Common myeloid progenitor, CD34-positive (primary cell): ENCODE results near the gene HHIPL1.
A peak's percentile ranks its signal among the peaks of the same experiment; 100 is the strongest.

ENCODE experiments used
- CTCF ChIA-PET: fragments of 350-600 bp; sonication (Branson Sonifier 250); formaldehyde crosslinking; loops from one replicate; lab custom pipeline; 2021; ENCODE audit warnings: antibody characterized with exemption; lab: Charles Lee
- POLR2A ChIA-PET: fragments of 350-600 bp; sonication (Branson Sonifier 250); formaldehyde crosslinking; loops from one replicate; lab custom pipeline; 2021; ENCODE audit warnings: antibody characterized with exemption; lab: Charles Lee
- DNase-seq, 3 donors: peaks; one replicate each; pipeline versions ENCODE4 v3.0.0 to v3.0.0-alpha.2; 2013
- H3K27ac ChIP-seq, 2 experiments: 1 replicate in 1 of 2; 2 replicates in 1 of 2; pipeline ENCODE4 v1.7.0; 2013; ENCODE audit warnings: inconsistent platforms in 2 of 2, low read length in 2 of 2, mild to moderate bottlenecking in 2 of 2, low read depth in 1 of 2, moderate library complexity in 1 of 2; ENCODE audit not compliant: severe bottlenecking in 2 of 2, insufficient read depth in 1 of 2, poor library complexity in 1 of 2
- H3K27me3 ChIP-seq, 5 experiments: replicated peaks in 2 of 5; 1 replicate in 3 of 5; 2 replicates in 2 of 5; pipeline versions ENCODE4 v1.6.1 to v1.7.0; 2013; ENCODE audit warnings: low read length in 4 of 5, mild to moderate bottlenecking in 2 of 5, moderate library complexity in 2 of 5, inconsistent platforms in 1 of 5; ENCODE audit not compliant: insufficient read depth in 5 of 5, control insufficient read depth in 4 of 5
- H3K36me3 ChIP-seq, 4 experiments: 1 replicate in 2 of 4; 2 replicates in 2 of 4; pipeline versions ENCODE4 v1.6.1 to v1.7.0; 2013; ENCODE audit warnings: low read length in 3 of 4, control low read depth in 1 of 4, mild to moderate bottlenecking in 1 of 4; ENCODE audit not compliant: control insufficient read depth in 4 of 4, insufficient read depth in 4 of 4
- H3K4me1 ChIP-seq, 4 experiments: 1 replicate in 3 of 4; 2 replicates in 1 of 4; pipeline versions ENCODE4 v1.6.1 to v1.7.1; 2013; ENCODE audit warnings: low read length in 3 of 4, mild to moderate bottlenecking in 3 of 4, control low read depth in 1 of 4, inconsistent platforms in 1 of 4, moderate library complexity in 1 of 4; ENCODE audit not compliant: control insufficient read depth in 4 of 4, insufficient read depth in 4 of 4; ENCODE audit errors: control extremely low read depth in 1 of 4
- H3K4me3 ChIP-seq, 7 experiments: 1 replicate in 4 of 7; 2 replicates in 3 of 7; pipeline versions ENCODE4 v1.5.1 to v1.7.0; 2013; ENCODE audit warnings: mild to moderate bottlenecking in 7 of 7, low read length in 6 of 7, moderate library complexity in 6 of 7, inconsistent platforms in 2 of 7, low read depth in 2 of 7, control low read depth in 1 of 7; ENCODE audit not compliant: insufficient read depth in 4 of 7, control insufficient read depth in 1 of 7; ENCODE audit errors: extremely low read depth in 1 of 7
- H3K9me3 ChIP-seq, 5 experiments: 1 replicate in 4 of 5; 2 replicates in 1 of 5; pipeline versions ENCODE4 v1.6.1 to v1.7.1; 2013; ENCODE audit warnings: low read length in 4 of 5, mild to moderate bottlenecking in 2 of 5, inconsistent platforms in 1 of 5, low read depth in 1 of 5, moderate library complexity in 1 of 5; ENCODE audit not compliant: control insufficient read depth in 4 of 5, insufficient read depth in 2 of 5; ENCODE audit errors: control extremely low read depth in 1 of 5
- WGBS: methylation state at CpG from one replicate; pipeline ENCODE4 v1.1.5; 2013; ENCODE audit not compliant: insufficient coverage; 5-methylcytosine and 5-hydroxymethylcytosine counted together

HHIPL1 gene

DNA sequence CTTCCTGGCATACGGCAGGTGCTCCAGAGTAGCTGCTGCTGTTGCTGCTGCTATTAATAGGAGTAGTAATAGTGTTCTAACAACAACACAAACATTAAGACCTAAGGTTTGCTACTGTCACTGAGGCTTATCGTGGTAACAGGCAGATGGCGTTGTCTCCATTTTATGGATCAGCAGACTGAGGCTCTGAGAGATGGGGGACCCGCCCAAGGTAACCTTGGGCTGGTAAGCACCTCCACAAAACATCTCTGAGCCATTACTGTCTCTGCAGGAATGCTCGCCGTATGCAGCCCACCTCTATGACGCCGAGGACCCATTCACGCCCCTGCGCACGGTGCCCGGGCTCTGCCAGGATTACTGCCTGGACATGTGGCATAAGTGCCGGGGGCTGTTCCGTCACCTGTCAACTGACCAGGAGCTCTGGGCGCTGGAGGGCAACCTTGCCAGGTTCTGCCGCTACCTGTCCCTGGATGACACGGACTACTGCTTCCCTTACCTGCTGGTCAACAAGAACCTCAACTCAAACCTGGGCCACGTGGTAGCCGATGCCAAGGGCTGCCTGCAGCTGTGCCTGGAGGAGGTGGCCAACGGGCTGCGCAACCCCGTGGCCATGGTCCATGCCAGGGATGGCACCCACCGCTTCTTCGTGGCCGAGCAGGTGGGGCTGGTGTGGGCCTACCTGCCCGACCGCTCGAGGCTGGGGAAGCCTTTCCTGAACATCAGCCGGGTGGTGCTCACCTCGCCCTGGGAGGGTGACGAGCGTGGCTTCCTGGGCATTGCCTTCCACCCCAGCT is 7.2 kb downstream of the HHIPL1 start:
- Histone ChIP-seq H3K4me3 (no peak overlapping the region), H3K9me3 (no peaks in the 10 kb centered on the region), H3K27ac (no peak overlapping the region), H3K36me3 (no peaks in the 10 kb centered on the region), H3K27me3 (peaks cover 3 to 61% (median 14%) of the 10 kb centered on the region in 5 experiments), H3K4me1 (no peaks in the 10 kb centered on the region)
- CTCF ChIA-PET = no interaction called here
- no peak for DNase-seq
- 95% methylated on average over 31 of the region's 32 CpGs for WGBS
- POLR2A ChIA-PET = no interaction called here

DNA sequence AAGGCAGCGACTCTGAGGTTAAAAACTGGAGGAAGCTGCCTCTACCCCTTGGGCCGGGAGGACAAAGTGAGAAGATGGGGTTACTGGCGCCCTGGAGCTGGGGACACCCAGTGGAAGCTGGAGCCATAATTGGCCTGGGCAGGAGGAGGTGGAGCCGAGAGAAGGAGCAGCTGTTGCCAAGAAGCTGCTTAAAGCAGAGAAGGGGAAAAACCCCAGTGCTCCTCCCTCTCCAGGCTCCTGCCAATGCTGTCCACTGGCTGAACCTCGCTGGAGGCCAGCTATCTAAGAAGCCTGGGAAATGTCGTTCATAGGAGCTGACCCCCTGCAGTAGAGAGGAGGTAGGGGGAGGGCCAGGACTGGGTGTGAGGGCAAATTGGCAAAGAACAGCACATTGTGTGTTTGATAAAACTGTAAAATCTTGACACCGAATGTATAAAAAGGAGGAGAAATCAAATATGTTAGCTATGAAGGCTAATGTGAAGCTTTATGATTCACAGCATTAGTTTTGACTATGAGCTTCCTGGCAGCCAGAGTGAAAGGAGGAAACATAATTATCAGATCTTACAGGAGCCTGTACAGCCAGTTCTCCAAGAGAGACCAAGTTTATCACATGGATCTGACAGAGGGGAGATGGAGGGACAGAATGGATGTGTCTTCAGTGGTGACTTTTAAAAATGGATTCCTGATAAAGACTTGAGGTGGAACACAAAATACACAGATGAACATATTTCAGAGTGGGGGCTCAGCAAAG is 9.5 kb downstream of the HHIPL1 start:
- no peak overlapping the region for H3K4me3 ChIP-seq
- H3K4me1 ChIP-seq = peaks cover 0 to 2% (median 0%) of the 10 kb centered on the region in 4 experiments
- ChIA-PET POLR2A (no interaction called here), CTCF (interaction anchor here (0.8 kb wide), 1 partner anchor 235 kb away, joined by 3 read pairs; no protein-coding TSS in a partner anchor)
- peak in 1 of 3 donors; percentile 22 for DNase-seq
- peaks cover 8 to 73% (median 26%) of the 10 kb centered on the region in 5 experiments for H3K27me3 ChIP-seq
- no peak overlapping the region for H3K27ac ChIP-seq
- no peaks in the 10 kb centered on the region for H3K36me3 ChIP-seq
- 46% methylated on average over 5 of the region's 7 CpGs for WGBS
- no peaks in the 10 kb centered on the region for H3K9me3 ChIP-seq

DNA sequence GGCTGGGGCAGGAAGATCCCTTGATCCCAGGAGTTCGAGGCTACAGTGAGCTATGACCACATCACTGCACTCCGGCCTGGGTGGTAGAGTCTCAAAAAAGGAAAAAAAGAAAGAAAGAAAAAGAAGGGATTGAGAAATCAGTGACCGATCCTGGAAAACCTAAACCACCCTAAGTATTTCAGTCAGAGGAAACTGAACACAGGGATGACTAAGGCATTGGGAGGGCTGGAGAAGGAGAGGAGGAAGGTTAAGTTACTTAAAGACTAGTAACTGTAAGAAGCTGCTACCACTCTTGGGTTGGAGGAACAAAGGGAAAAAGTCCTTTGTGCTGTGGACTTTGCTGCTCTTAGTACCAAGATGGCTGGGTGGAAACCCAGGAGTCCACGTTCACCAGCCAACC is 10.6 kb downstream of the HHIPL1 start:
- no peak for DNase-seq
- no peaks in the 10 kb centered on the region for H3K36me3 ChIP-seq
- 100% methylated on average over 3 of the region's 4 CpGs for WGBS
- no peaks in the 10 kb centered on the region for H3K9me3 ChIP-seq
- ChIA-PET POLR2A (no interaction called here), CTCF (no interaction called here)
- H3K27ac ChIP-seq = no peak overlapping the region
- H3K27me3 ChIP-seq = peaks cover 8 to 76% (median 32%) of the 10 kb centered on the region in 5 experiments
- H3K4me3 ChIP-seq = no peak overlapping the region
- H3K4me1 ChIP-seq = peaks cover 0 to 2% (median 1%) of the 10 kb centered on the region in 4 experiments

DNA sequence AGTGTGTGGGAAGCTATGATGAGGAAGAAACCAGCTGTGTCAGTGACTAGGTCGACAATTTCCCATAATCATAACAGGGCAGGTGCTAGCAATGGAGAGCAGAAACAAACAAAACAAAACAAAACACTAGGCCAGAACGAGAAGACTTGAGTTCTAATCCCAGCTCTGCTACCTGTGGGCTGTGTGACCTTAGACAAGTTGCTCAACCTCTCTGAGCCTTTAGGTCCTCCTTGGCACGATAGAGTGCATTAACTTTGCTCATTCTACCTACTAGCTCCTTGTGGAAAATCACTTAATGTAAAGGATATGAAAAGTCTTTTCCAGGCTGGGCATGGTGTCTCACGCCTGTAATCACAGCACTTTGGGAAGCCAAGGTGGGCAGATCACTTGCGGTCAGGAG is 11.2 kb downstream of the HHIPL1 start:
- peaks cover 0 to 2% (median 1%) of the 10 kb centered on the region in 4 experiments for H3K4me1 ChIP-seq
- no peaks in the 10 kb centered on the region for H3K9me3 ChIP-seq
- WGBS = 81% methylated on average over 2 of the region's 5 CpGs
- ChIA-PET POLR2A (no interaction called here), CTCF (interaction anchor here (0.9 to 1.4 kb wide), 3 partner anchors 8 to 26 kb away, joined by 3 to 4 read pairs (median 3); no protein-coding TSS in a partner anchor)
- no peak overlapping the region for H3K27ac ChIP-seq
- no peak overlapping the region for H3K4me3 ChIP-seq
- no peaks in the 10 kb centered on the region for H3K36me3 ChIP-seq
- no peak for DNase-seq
- peaks cover 8 to 80% (median 33%) of the 10 kb centered on the region in 5 experiments for H3K27me3 ChIP-seq

DNA sequence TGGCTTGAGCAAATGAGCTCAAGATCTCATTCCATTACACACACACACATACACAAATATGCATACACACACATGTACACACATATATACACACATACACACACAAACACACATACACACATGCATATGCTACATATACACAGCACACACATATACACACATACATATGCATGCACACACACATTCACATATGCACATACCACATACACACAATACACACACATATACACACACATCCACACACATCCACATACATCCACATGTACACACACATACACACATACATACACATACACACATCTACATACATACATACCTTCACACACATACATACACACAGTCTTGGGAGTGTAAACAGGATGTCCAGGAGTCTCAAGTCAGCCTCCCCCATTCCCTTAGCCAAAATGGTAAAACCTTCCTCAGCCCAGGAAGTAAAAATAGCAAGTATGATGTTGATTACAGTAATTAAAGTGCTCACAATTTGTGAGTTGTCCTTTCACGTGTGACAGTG is 12.8 kb downstream of the HHIPL1 start:
- no peak for DNase-seq
- Histone ChIP-seq H3K27me3 (peaks cover 8 to 87% (median 43%) of the 10 kb centered on the region in 5 experiments), H3K27ac (no peak overlapping the region), H3K4me3 (no peak overlapping the region), H3K36me3 (no peaks in the 10 kb centered on the region), H3K4me1 (peaks cover 0 to 2% (median 1%) of the 10 kb centered on the region in 4 experiments), H3K9me3 (no peaks in the 10 kb centered on the region)
- ChIA-PET CTCF (interaction anchor here (1.1 kb wide), 1 partner anchor 19 kb away, joined by 4 read pairs; no protein-coding TSS in a partner anchor), POLR2A (no interaction called here)
- 90% methylated on average over 1 of the region's 1 CpG for WGBS

DNA sequence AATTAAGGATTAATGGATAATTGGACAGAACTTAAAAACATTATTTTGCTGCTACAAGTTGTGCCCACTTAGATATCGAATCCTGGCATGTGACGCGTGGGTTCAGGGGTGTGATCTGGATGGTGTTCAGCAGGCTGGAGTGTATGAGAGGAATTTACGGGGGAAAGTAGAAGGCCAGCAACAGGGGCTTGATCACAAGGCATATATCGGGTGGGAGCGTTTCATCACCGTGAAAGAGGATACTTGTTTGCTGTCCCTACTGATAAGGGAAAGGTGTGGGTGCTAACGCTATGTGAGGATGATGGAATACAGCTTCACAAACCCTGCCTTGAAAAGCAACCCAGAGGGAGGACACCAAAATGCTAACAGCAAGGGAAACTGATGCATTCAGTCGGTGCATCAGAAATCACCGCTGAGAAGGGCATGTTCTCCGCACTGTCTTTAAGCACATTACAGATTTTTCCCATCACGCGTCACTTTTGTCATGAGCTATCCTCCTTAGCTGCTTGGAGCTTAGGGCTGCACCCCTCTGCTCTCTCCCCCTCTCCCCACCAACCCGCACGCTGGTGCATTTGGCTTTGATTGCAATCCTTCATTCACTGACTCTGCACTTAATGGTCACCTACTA is 13.4 kb downstream of the HHIPL1 start:
- Histone ChIP-seq H3K36me3 (no peaks in the 10 kb centered on the region), H3K9me3 (no peaks in the 10 kb centered on the region), H3K4me1 (peaks cover 0 to 2% (median 1%) of the 10 kb centered on the region in 4 experiments), H3K4me3 (no peak overlapping the region), H3K27me3 (peaks cover 8 to 94% (median 44%) of the 10 kb centered on the region in 5 experiments), H3K27ac (no peak overlapping the region)
- DNase-seq = no peak
- 69% methylated on average over 13 of the region's 15 CpGs for WGBS
- ChIA-PET CTCF (interaction anchor here (1.0 kb wide), 1 partner anchor 11 kb away, joined by 5 read pairs; no protein-coding TSS in a partner anchor), POLR2A (no interaction called here)
